T-cell (primary cell): Measurements from ENCODE around the gene MUC2. TPM values are rescaled to one million over a fixed set of nuclear protein-coding genes. Genes with fewer than 3 reads are reported as not detected.

ENCODE experiments used
- ATAC-seq, 4 experiments: fragments of 200-7000 bp in 3 of 4; fragments of 150-1000 bp in 1 of 4; cut with Tn5 transposase; replicated peaks in 1 of 4; 1 replicate in 3 of 4; 2 replicates in 1 of 4; pipeline ENCODE4 v1.10.0; 2021; ENCODE audit warnings: moderate library complexity in 3 of 4, mild to moderate bottlenecking in 2 of 4, moderate number of reproducible peaks in 1 of 4
- CTCF ChIA-PET, 2 donors: fragments of 300-600 bp; sonication (Branson Sonifier 250); formaldehyde crosslinking; loops; one replicate each; lab custom pipeline; 2022; ENCODE audit warnings: antibody characterized with exemption in 2 of 2; lab: Charles Lee
- POLR2A ChIA-PET, 2 donors: fragments of 300-600 bp; sonication (Branson Sonifier 250); formaldehyde crosslinking; loops; one replicate each; lab custom pipeline; 2022; ENCODE audit warnings: antibody characterized with exemption in 2 of 2; lab: Charles Lee
- DNase-seq, 35 experiments: peaks; one replicate each; pipeline versions ENCODE4 v3.0.0 to v3.0.0-alpha.2; 2013 to 2023
- H3K27ac ChIP-seq: one replicate; pipeline ENCODE4 v1.5.1; 2013; ENCODE audit warnings: low read length
- H3K27me3 ChIP-seq, 2 experiments: replicated peaks in 1 of 2; 1 replicate in 1 of 2; 2 replicates in 1 of 2; pipeline versions ENCODE4 v1.6.1 to v1.7.0; 2013; ENCODE audit warnings: low read length in 1 of 2, mixed read lengths in 1 of 2; ENCODE audit not compliant: control insufficient read depth in 2 of 2, insufficient read depth in 2 of 2; ENCODE audit errors: extremely low read depth in 1 of 2
- H3K36me3 ChIP-seq, 2 donors: 1 replicate in 1 of 2; 2 replicates in 1 of 2; pipeline versions ENCODE4 v1.6.1 to v1.7.0; 2013; ENCODE audit warnings: low read length in 1 of 2; ENCODE audit not compliant: control insufficient read depth in 2 of 2, insufficient read depth in 1 of 2; ENCODE audit errors: extremely low read depth in 1 of 2
- H3K4me1 ChIP-seq, 2 experiments: 1 replicate in 1 of 2; 2 replicates in 1 of 2; pipeline versions ENCODE4 v1.6.1 to v1.7.0; 2013; ENCODE audit warnings: low read length in 2 of 2, mixed read lengths in 1 of 2; ENCODE audit not compliant: insufficient read depth in 2 of 2, control insufficient read depth in 1 of 2; ENCODE audit errors: extremely low read depth in 1 of 2
- H3K4me3 ChIP-seq, 2 donors: 1 replicate in 1 of 2; 2 replicates in 1 of 2; pipeline versions ENCODE4 v1.5.1 to v1.7.0; 2013; ENCODE audit warnings: mild to moderate bottlenecking in 2 of 2, low read length in 1 of 2, moderate library complexity in 1 of 2; ENCODE audit not compliant: control insufficient read depth in 1 of 2; ENCODE audit errors: extremely low read depth in 1 of 2
- H3K9me3 ChIP-seq: 2 replicates; pipeline ENCODE4 v1.7.0; 2013
- H3K27ac Mint-ChIP-seq, 2 donors: one replicate each; pipeline ENCODE4 v1.8.0; 2020 to 2021; ENCODE audit warnings: mild to moderate bottlenecking in 2 of 2, mixed read lengths in 2 of 2
- H3K27me3 Mint-ChIP-seq, 2 donors: one replicate each; pipeline ENCODE4 v1.8.0; 2021 to 2022; ENCODE audit warnings: mixed read lengths in 2 of 2
- H3K36me3 Mint-ChIP-seq: one replicate; pipeline ENCODE4 v1.8.0; 2021; ENCODE audit warnings: mixed read lengths
- H3K4me1 Mint-ChIP-seq, 3 donors: one replicate each; pipeline ENCODE4 v1.8.0; 2020 to 2022; ENCODE audit warnings: mixed read lengths in 3 of 3, mild to moderate bottlenecking in 1 of 3
- H3K4me3 Mint-ChIP-seq, 3 donors: one replicate each; pipeline ENCODE4 v1.8.0; 2020 to 2022; ENCODE audit warnings: mild to moderate bottlenecking in 3 of 3, mixed read lengths in 3 of 3, moderate library complexity in 3 of 3
- H3K9me3 Mint-ChIP-seq, 3 donors: one replicate each; pipeline ENCODE4 v1.8.0; 2020 to 2022; ENCODE audit warnings: mixed read lengths in 3 of 3
- WGBS: methylation state at CpG from one replicate; pipeline ENCODE4 v1.1.5; 2013; ENCODE audit warnings: missing lambda C conversion rate; ENCODE audit not compliant: insufficient coverage; 5-methylcytosine and 5-hydroxymethylcytosine counted together
- total RNA-seq, 35 experiments: library from RNA in 6 of 35; stranded (reverse) in 6 of 35; fragments of 120-200 nt in 1 of 35; gene quantifications; one replicate each; pipeline versions ENCODE4 v1.2.1 to v1.2.4 and lab custom pipeline; 2013 to 2026

Gene MUC2
- total RNA-seq, 5 donors from 2014 or later (not counting 1 experiment from before 2014, with no cell fraction given), result 0.12 to 1.4 (median 0.53) TPM; not detected in 2

- no peaks in the 10 kb centered on the region for H3K4me1 Mint-ChIP-seq
- H3K27ac Mint-ChIP-seq, result no peak overlapping the region
These were observed 29.0 kb downstream of the MUC2 start for GRCh38 chr11:1103401-1104360.

GRCh38 chr11:1104411-1105182 is 29.9 kb downstream of the MUC2 start:
- Histone ChIP-seq H3K27ac (no peak overlapping the region), H3K4me3 (no peak overlapping the region), H3K4me1 (no peaks in the 10 kb centered on the region), H3K36me3 (no peaks in the 10 kb centered on the region), H3K9me3 (no peaks in the 10 kb centered on the region), H3K27me3 (peaks cover 0 to 30% of the 10 kb centered on the region in 2 experiments)
- WGBS, result 79% methylated on average over 28 of the region's 28 CpGs
- H3K27me3 Mint-ChIP-seq, result no peaks in the 10 kb centered on the region
- no peaks in the 10 kb centered on the region for H3K9me3 Mint-ChIP-seq
- ATAC-seq (no peak), DNase-seq (no peak)
- no peak overlapping the region for H3K4me3 Mint-ChIP-seq
- H3K27ac Mint-ChIP-seq, result no peak overlapping the region
- no peaks in the 10 kb centered on the region for H3K36me3 Mint-ChIP-seq
- no peaks in the 10 kb centered on the region for H3K4me1 Mint-ChIP-seq
- ChIA-PET CTCF (no interaction called here), POLR2A (no interaction called here)

More at GRCh38 chr11:1103401-1104360, 29.0 kb downstream of the MUC2 start:
- ChIA-PET POLR2A (no interaction called here), CTCF (no interaction called here)
- Mint-ChIP-seq H3K36me3 (no peaks in the 10 kb centered on the region), H3K9me3 (no peaks in the 10 kb centered on the region), H3K4me3 (no peak overlapping the region), H3K27me3 (no peaks in the 10 kb centered on the region)
- WGBS, result 80% methylated on average over 44 of the region's 44 CpGs
- ATAC-seq (no peak), DNase-seq (no peak)
- H3K4me3 ChIP-seq, result no peak overlapping the region
- H3K27ac ChIP-seq, result no peak overlapping the region
- no peaks in the 10 kb centered on the region for H3K9me3 ChIP-seq
- H3K36me3 ChIP-seq, result no peaks in the 10 kb centered on the region
- no peaks in the 10 kb centered on the region for H3K4me1 ChIP-seq
- peaks cover 0 to 22% of the 10 kb centered on the region in 2 experiments for H3K27me3 ChIP-seq

DNA sequence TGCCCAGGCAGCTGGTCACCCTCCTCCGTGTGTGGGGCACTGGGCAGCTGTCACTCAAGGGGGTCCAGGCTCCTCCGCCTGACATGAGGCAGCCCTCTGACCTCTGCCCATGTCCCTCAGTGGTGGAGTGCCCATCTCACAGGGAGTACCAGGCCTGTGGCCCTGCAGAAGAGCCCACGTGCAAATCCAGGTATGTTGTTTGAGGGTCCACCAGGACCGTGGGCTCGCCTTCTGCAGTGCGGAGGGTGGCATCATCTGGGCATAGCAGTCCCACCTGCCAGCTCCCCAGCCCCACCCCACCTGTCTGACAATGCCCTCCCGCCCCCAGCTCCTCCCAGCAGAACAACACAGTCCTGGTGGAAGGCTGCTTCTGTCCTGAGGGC is 30.5 kb downstream of the MUC2 start:
- no peak overlapping the region for H3K27ac ChIP-seq
- ChIA-PET CTCF (no interaction called here), POLR2A (no interaction called here)
- H3K27ac Mint-ChIP-seq, result no peak overlapping the region
- no peaks in the 10 kb centered on the region for H3K9me3 ChIP-seq
- WGBS, result 93% methylated on average over 6 of the region's 7 CpGs
- H3K4me1 Mint-ChIP-seq, result no peaks in the 10 kb centered on the region
- DNase-seq, result no peak
- no peak overlapping the region for H3K4me3 ChIP-seq
- H3K27me3 Mint-ChIP-seq, result no peaks in the 10 kb centered on the region
- no peak overlapping the region for H3K4me3 Mint-ChIP-seq
- peaks cover 0 to 33% of the 10 kb centered on the region in 2 experiments for H3K27me3 ChIP-seq
- no peaks in the 10 kb centered on the region for H3K9me3 Mint-ChIP-seq
- H3K4me1 ChIP-seq, result no peaks in the 10 kb centered on the region
- H3K36me3 ChIP-seq, result no peaks in the 10 kb centered on the region
- H3K36me3 Mint-ChIP-seq, result no peaks in the 10 kb centered on the region
- no peak for ATAC-seq

- no peaks in the 10 kb centered on the region for H3K9me3 Mint-ChIP-seq
These were observed 31.7 kb downstream of the MUC2 start for GRCh38 chr11:1106387-1106786.

DNA sequence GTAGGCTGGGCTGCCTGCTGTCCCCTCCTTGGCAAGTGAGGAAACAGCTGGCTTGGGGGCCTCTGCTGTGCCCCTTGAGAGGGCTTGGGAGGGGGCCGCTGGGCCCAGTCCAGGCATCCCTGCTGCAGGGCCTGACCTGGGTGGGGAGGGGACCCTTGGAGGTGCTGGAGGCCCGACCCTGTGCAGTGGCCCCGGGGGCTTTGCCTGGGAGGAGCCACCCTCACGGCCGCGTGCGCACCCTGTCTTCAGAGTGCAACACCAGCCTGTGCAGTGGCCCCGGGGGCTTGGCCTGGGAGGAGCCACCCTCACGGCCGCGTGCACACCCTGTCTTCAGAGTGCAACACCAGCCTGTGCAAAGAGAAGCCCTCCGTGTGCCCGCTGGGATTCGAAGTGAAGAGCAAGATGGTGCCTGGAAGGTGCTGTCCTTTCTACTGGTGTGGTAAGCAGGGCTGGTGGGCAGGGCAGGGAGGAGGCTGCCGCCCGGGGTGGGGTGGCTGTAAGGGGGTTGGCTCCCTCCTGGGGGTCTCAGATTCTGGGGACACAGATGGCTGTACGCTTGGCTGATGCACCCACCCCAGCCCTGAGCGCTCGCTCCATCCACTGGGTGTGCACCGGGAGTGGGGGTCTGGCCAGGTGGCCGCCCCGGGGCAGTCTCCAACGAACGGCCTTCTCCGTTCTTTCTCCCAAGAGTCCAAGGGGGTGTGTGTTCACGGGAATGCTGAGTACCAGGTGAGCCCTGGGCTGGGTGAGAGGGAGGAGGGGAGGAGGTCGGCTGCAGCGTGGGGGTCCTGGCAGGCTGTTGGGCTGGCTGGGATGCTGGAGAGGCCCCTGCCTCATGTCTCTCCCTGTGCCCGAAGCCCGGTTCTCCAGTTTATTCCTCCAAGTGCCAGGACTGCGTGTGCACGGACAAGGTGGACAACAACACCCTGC is 32.9 kb downstream of the MUC2 start:
- Mint-ChIP-seq H3K36me3 (no peaks in the 10 kb centered on the region), H3K27me3 (no peaks in the 10 kb centered on the region), H3K4me1 (no peaks in the 10 kb centered on the region), H3K9me3 (no peaks in the 10 kb centered on the region), H3K27ac (no peak overlapping the region), H3K4me3 (no peak overlapping the region)
- ChIA-PET POLR2A (no interaction called here), CTCF (no interaction called here)
- Histone ChIP-seq H3K36me3 (no peaks in the 10 kb centered on the region), H3K27ac (no peak overlapping the region), H3K4me3 (no peak overlapping the region), H3K9me3 (no peaks in the 10 kb centered on the region), H3K4me1 (no peaks in the 10 kb centered on the region), H3K27me3 (peaks cover 0 to 33% of the 10 kb centered on the region in 2 experiments)
- DNase-seq (no peak), ATAC-seq (no peak)
- WGBS, result 82% methylated on average over 22 of the region's 32 CpGs

More at GRCh38 chr11:1106387-1106786, 31.7 kb downstream of the MUC2 start:
- no peak overlapping the region for H3K4me3 Mint-ChIP-seq
- H3K36me3 ChIP-seq, result no peaks in the 10 kb centered on the region
- no peak overlapping the region for H3K27ac ChIP-seq
- WGBS, result 100% methylated on average over 1 of the region's 1 CpG
- POLR2A ChIA-PET, result no interaction called here
- no peaks in the 10 kb centered on the region for H3K4me1 Mint-ChIP-seq
- H3K27me3 Mint-ChIP-seq, result no peaks in the 10 kb centered on the region
- H3K27me3 ChIP-seq, result peaks cover 0 to 33% of the 10 kb centered on the region in 2 experiments
- H3K9me3 ChIP-seq, result no peaks in the 10 kb centered on the region
- DNase-seq (no peak), ATAC-seq (no peak)
- no peak overlapping the region for H3K4me3 ChIP-seq
- CTCF ChIA-PET, result no interaction called here
- no peaks in the 10 kb centered on the region for H3K36me3 Mint-ChIP-seq
- H3K4me1 ChIP-seq, result no peaks in the 10 kb centered on the region
- no peak overlapping the region for H3K27ac Mint-ChIP-seq
